GM12873 (cell line): ENCODE results near the gene FRMD4B.

Source experiments
- TF ChIP-seq, protein P1 (sequence below): IDR thresholded peaks from 2 replicates; pipeline ENCODE4 v1.5.1; 2012; ENCODE audit warnings: low read depth, mild to moderate bottlenecking, moderate library complexity, low read length, control low read depth; ENCODE audit not compliant: insufficient read depth; ENCODE audit errors: missing control alignments

Gene FRMD4B

DNA sequence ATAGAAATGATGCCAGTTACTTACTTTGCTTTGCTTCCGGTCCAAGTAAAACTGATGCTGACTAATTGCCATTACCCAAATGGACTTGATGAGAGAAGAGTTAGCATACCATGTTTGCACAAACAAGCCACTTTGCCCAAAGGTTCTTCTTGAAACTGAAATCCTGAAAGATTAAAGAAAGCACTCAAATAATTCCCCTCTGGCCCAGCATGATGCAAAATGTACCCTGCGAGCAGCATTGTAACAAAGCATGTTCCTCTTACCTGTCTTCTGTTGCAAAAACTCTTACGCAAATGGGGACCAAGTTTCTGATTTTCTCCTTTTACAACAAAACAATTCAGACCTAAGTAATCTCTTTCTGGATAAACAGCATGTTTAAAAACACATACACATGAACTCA, 189.0 kb downstream of the FRMD4B start:
- TF ChIP-seq, protein P1, sequence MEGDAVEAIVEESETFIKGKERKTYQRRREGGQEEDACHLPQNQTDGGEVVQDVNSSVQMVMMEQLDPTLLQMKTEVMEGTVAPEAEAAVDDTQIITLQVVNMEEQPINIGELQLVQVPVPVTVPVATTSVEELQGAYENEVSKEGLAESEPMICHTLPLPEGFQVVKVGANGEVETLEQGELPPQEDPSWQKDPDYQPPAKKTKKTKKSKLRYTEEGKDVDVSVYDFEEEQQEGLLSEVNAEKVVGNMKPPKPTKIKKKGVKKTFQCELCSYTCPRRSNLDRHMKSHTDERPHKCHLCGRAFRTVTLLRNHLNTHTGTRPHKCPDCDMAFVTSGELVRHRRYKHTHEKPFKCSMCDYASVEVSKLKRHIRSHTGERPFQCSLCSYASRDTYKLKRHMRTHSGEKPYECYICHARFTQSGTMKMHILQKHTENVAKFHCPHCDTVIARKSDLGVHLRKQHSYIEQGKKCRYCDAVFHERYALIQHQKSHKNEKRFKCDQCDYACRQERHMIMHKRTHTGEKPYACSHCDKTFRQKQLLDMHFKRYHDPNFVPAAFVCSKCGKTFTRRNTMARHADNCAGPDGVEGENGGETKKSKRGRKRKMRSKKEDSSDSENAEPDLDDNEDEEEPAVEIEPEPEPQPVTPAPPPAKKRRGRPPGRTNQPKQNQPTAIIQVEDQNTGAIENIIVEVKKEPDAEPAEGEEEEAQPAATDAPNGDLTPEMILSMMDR: no peak

DNA sequence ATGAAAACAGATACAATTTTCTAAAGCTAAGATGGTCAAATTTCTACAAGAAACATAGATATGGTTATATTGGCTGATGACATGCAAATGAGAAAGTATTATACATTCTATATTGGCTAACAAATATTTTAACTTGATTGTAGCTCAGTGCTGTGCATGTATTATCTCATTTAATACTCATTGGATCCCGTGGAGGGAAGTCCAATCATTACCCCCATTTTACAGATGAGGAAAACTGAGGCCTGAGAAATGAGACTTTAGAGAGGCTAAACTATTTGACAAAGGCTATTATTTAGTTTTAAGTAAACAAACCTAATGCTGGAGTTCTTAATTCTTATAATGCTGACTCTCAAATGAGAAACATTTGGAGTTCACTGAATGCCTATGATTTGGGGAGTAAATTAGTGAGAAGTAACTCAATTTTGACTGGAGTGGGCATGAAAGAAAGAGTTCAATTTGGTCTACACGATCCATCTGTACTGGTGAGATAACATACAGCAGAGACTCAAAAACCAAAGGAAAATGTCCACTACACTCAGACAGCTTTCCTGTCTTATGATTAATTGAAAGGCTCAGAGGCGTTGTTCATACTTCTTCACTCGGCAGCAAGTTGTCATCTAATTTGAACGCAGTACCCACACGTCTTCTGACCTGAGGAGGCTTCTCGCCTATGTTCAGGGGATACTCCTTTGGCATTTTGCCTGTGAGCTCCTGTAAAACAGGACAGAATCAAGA, 191.3 kb downstream of the FRMD4B start:
- TF ChIP-seq, protein P1: no peak

- TF ChIP-seq, protein P1: no peak
Measured at GRCh38 chr3:69193749-69194148, 192.1 kb downstream of the FRMD4B start.

DNA sequence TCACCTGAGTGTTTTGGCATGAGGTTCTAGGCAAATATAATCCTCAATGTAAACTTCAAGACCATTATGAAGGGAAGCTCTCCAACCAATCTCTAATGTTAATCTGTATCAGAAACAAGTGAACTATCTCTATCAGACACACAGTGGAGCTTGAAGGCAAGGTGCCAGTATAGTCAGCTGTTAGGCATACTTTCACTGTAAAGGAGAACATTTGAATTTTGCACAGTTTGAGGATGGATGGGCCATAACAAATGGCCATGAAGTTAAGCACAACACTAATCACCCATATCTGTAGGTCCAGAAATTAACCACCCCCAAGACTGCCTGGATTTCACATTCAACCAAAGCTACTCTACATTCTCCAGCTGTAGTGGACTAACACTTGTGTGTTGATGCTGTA, 194.4 kb downstream of the FRMD4B start:
- TF ChIP-seq, protein P1: no peak

- TF ChIP-seq, protein P1: no peak
Measured at GRCh38 chr3:69189487-69189886, 196.4 kb downstream of the FRMD4B start.

DNA sequence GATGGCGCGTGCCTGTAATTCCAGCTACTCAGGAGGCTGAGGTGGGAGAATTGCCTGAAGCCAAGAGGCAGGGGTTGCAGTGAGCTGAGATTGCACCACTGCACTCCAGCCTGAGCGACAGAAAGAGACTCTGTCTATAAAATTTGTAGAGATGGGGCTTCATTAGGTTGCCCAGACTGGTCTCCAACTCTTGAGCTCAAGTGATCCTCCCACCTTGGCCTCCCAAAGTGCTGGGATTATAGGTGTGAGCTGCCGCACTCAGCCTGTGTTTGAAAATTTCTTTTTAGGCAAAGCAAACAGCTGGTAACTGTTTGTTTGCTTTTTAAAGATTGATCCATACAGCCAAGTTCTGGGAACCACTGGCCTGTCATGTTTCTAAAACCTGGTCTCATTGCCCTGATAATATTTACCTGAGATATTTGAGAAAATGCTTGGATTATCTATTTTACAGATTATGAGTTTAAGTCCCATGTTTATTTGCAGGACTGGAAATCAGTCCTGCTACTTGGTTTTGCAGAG, 199.3 kb downstream of the FRMD4B start:
- TF ChIP-seq, protein P1: no peak

DNA sequence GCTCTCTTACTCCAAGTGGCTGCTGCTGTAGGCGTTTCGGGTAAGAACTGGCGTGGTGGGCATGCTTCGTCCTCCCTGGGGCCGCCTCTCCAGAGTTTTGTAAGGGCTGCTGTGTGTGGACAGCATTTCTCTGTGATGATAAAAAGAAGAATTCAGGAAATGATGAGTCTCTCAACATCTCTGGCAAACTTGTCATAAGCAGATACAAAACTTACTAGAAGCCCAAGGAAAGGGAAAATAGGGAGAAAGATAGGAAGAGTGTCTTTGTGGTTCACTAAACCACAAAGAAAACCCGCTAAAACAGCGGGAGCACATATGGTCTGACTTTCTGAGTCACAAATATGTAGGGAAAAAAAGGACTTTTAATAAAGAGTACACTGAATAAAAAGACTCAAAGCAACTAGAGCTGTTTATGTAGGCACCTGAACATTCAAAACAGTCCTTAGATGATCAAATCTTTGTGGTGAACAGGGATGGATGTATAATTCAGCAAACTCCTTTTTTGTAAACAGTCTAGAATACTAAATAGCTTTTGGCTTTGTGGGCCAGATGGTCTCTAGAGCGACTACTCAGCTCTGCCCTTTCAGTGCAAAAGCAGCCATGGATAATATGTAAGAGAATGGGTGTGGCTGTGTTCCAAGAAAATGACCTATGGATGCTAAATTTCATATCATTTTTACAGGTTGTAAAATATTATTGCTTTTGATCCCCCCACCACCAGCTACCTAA, 203.1 kb downstream of the FRMD4B start:
- TF ChIP-seq, protein P1: no peak
